OCI-LY1 (cell line): ENCODE data around the gene MTHFSD.

Source experiments
- EZH2 ChIP-seq: fragments of 200-600 bp; sonication (generic), shearing (Covaris generic); IDR thresholded peaks from 2 replicates; pipeline ENCODE4 v1.8.0; 2017; ENCODE audit warnings: borderline replicate concordance, mixed run types, mild to moderate bottlenecking, antibody characterized with exemption, low read length, moderate library complexity, mixed read lengths
- TF ChIP-seq, protein P1 (sequence below): fragments of 200-600 bp; sonication (generic), shearing (Covaris generic); IDR thresholded peaks from 2 replicates; pipeline ENCODE4 v1.5.1; 2017; ENCODE audit warnings: mild to moderate bottlenecking, antibody characterized with exemption, low read length, moderate library complexity, mixed read lengths

GRCh38 chr16:86515413-86515776 is 39.6 kb downstream of the MTHFSD start:
- TF ChIP-seq, protein P1, sequence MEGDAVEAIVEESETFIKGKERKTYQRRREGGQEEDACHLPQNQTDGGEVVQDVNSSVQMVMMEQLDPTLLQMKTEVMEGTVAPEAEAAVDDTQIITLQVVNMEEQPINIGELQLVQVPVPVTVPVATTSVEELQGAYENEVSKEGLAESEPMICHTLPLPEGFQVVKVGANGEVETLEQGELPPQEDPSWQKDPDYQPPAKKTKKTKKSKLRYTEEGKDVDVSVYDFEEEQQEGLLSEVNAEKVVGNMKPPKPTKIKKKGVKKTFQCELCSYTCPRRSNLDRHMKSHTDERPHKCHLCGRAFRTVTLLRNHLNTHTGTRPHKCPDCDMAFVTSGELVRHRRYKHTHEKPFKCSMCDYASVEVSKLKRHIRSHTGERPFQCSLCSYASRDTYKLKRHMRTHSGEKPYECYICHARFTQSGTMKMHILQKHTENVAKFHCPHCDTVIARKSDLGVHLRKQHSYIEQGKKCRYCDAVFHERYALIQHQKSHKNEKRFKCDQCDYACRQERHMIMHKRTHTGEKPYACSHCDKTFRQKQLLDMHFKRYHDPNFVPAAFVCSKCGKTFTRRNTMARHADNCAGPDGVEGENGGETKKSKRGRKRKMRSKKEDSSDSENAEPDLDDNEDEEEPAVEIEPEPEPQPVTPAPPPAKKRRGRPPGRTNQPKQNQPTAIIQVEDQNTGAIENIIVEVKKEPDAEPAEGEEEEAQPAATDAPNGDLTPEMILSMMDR, result no peak
- TF ChIP-seq EZH2, result no peak
